GM19099 (cell line): ENCODE measurements around the gene BFSP2.

Experiments used
- POLR2A ChIP-seq: IDR thresholded peaks from 3 replicates; pipeline ENCODE4 v1.6.1; 2011; ENCODE audit warnings: low read depth; ENCODE audit not compliant: insufficient read length; ENCODE audit errors: extremely low read depth

The BFSP2 gene

DNA sequence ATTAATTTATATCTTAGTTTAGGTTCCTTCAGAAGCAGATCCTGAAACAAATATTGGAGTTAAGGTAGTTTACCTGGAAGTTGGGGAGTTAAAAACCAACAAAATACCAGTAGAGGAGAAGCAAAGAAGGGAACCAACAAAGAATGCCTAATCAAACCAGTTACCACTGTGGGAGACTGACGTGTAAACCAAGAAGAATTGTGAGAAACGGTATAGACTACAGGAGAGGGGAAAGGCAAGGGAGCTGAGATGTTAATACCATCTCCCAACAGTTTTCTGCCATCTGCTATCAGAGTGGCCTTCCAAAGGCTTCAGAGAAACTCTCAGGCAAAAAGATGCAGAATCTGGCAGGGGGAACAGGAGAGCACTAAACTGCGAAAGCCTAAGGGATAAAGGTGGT lies 53.5 kb downstream of the BFSP2 start:
- TF ChIP-seq POLR2A = no peak

DNA sequence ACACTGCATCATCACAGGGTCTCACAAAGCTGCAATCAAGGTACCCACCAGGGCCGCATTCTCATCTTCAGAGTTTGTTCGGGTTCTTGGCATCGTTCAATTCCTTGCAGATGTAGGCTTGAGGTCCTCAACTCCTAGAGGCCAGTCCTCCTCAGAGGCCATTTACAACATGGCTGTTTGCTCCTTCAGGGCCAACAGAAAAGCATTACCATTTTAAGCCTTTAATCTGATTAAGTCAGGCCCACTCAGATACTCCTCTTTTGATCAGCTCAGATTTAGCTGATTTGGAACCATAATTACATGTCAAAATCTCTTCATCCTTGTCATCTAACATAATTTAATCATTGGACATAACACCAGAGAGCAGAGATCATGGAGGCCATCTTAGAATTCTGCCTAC lies 55.4 kb downstream of the BFSP2 start:
- no peak for TF ChIP-seq POLR2A

GRCh38 chr3:133455960-133456359 lies 56.1 kb downstream of the BFSP2 start:
- no peak for TF ChIP-seq POLR2A

GRCh38 chr3:133457025-133457424 lies 57.2 kb downstream of the BFSP2 start:
- TF ChIP-seq POLR2A = no peak

DNA sequence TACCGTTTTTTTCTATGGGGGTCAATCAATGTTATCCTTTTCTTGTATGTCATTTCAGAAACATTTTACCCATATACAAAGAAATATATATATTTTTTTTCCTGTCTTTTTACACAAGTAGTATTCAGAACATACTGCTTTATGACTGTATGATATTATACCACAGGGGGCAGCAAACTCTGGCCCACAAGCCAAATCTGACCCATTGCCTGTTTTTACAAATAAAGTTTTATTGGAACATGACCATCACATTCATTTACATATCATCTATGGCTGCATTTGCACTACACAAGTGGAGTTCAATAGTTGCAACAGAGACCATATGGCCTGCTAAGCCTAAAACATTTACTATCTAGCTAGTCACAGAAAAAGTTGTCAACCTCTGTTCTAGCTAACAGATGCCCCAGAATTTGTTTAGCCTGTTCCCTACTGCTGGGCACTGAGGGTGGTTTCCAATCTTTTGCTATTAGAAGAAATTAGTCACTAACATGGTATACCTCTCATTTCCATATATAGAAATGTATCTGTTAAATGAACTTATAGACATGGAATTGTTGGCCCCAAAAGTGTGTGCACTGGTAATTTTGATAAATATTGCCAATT lies 57.7 kb downstream of the BFSP2 start:
- no peak for TF ChIP-seq POLR2A

- no peak for TF ChIP-seq POLR2A
Measured at GRCh38 chr3:133459400-133459799, 59.5 kb downstream of the BFSP2 start.

- no peak for TF ChIP-seq POLR2A
Measured at GRCh38 chr3:133460809-133461208, 61.0 kb downstream of the BFSP2 start.

DNA sequence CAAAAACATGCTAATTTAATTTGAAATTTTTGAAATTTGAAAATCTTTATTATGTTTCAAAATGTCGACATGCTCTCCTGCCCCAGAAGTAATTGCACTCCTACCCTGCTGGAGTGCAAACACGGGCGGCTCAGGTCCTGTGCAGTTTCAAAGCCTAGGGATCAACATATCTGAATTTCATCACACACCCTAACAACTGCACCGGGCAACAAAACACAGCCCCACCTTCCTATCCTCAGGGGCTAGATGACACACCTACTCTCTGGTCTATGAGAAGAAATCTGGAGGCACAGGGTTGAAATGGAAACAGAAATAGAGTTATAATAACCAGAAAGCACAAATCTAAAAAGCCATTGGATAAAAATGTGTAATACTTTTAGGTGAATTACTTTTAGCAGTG lies 61.4 kb downstream of the BFSP2 start:
- TF ChIP-seq POLR2A = no peak

DNA sequence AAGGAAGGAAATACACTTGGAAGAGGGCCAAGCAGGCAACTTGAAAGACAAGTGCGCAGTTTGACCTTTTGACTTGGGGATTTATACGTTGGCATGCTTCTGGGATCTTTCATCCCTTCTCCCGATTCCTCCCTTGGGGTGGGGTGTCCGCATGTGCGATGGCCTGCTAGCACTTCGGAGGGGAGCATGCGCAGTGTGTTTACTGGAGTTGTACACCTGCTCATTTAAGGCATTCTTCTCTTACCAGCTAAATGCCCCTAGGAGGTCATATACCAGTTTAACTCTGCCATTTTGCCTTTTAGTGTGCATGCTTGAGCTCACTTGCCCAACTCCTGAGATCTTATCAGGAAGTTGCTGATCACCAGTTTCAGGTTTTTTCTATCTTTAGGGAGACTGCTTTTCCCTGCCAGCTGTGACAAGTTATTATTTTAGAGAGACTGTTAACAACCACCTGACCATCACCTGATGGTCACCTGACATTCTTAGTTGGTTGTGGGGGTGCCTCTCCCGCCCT lies 63.5 kb downstream of the BFSP2 start:
- no peak for TF ChIP-seq POLR2A

- TF ChIP-seq POLR2A = no peak
Measured at GRCh38 chr3:133464573-133464972, 64.7 kb downstream of the BFSP2 start.

- no peak for TF ChIP-seq POLR2A
Measured at GRCh38 chr3:133466531-133467386, 66.9 kb downstream of the BFSP2 start.

GRCh38 chr3:133467780-133468179 lies 67.9 kb downstream of the BFSP2 start:
- TF ChIP-seq POLR2A = no peak

GRCh38 chr3:133468251-133468721 lies 68.4 kb downstream of the BFSP2 start:
- TF ChIP-seq POLR2A = no peak

GRCh38 chr3:133469140-133469731 lies 69.4 kb downstream of the BFSP2 start:
- no peak for TF ChIP-seq POLR2A

GRCh38 chr3:133472242-133472641 lies 72.4 kb downstream of the BFSP2 start:
- TF ChIP-seq POLR2A = no peak

DNA sequence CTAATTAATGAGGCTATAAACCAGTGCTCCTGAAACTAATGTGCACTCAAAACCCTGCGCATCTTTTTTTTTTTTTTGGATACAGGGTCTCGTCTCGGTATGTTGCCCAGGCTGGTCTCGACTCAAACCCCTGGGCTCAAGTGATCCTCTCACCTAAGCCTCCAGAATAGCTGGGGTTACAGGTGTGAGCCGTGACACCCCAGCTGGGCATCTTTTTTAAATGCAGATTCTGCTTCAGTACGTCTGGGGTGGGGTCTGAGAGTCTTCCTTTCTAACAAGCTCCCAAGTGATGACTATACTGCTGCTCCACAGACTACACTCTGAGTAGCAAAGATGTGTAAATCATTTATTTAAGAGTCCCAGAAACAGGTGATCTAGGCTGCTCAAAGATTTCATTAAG lies 73.0 kb downstream of the BFSP2 start:
- no peak for TF ChIP-seq POLR2A
